Measurements from ENCODE around the gene SOX30.

SOX30 gene

GRCh38 chr5:157657516-157657915 is 5.3 kb upstream of the SOX30 start:
- Histone ChIP-seq H3K9me3 (ENCODE audit: insufficient read depth, low read length) (peaks cover 22% of the 10 kb centered on the region; the same call in 1 of the 2 replicates), H2AFZ (ENCODE audit: low read depth, low read length) (no peak overlapping the region), H3K4me3 (ENCODE audit: low read length) (no peak overlapping the region), H3K79me2 (ENCODE audit: low read length) (no peaks in the 10 kb centered on the region), H3K27ac (ENCODE audit: low read length) (no peak overlapping the region), H3K36me3 (replicated peaks; ENCODE audit: low read depth, low read length) (no peaks in the 10 kb centered on the region), H3K4me2 (ENCODE audit: low read length) (no peak overlapping the region), H3K9ac (ENCODE audit: low read length) (no peak overlapping the region), H3K27me3 (ENCODE audit: low read depth, low read length) (no peaks in the 10 kb centered on the region), H4K20me1 (ENCODE audit: insufficient read depth, low read length) (no peaks in the 10 kb centered on the region), H3K4me1 (ENCODE audit: low read length) (no peaks in the 10 kb centered on the region)
- TF ChIP-seq CTCF (IDR thresholded peaks at IDR 0.05; ENCODE audit: low read depth, low read length): no peak
- TF ChIP-seq EZH2phosphoT487 (IDR thresholded peaks at IDR 0.05; ENCODE audit: low read depth): no peak

GRCh38 chr5:157651623-157652376 is 438 bp downstream of the SOX30 start:
- H3K36me3 ChIP-seq (replicated peaks; ENCODE audit: low read depth, low read length): no peaks in the 10 kb centered on the region
- no peak overlapping the region for H3K4me3 ChIP-seq (ENCODE audit: low read length)
- H3K27ac ChIP-seq (ENCODE audit: low read length): no peak overlapping the region
- peaks cover 9% of the 10 kb centered on the region; the same call in 1 of the 2 replicates for H3K9me3 ChIP-seq (ENCODE audit: insufficient read depth, low read length)
- H3K4me1 ChIP-seq (ENCODE audit: low read length): no peaks in the 10 kb centered on the region
- H2AFZ ChIP-seq (ENCODE audit: low read depth, low read length): no peak overlapping the region
- H3K27me3 ChIP-seq (ENCODE audit: low read depth, low read length): no peaks in the 10 kb centered on the region
- H3K9ac ChIP-seq (ENCODE audit: low read length): no peak overlapping the region
- H3K79me2 ChIP-seq (ENCODE audit: low read length): no peaks in the 10 kb centered on the region
- TF ChIP-seq CTCF (IDR thresholded peaks at IDR 0.05; ENCODE audit: low read depth, low read length): no peak
- TF ChIP-seq EZH2phosphoT487 (IDR thresholded peaks at IDR 0.05; ENCODE audit: low read depth): no peak
- no peak overlapping the region for H3K4me2 ChIP-seq (ENCODE audit: low read length)
- no peaks in the 10 kb centered on the region for H4K20me1 ChIP-seq (ENCODE audit: insufficient read depth, low read length)

GRCh38 chr5:157650991-157651611 is 1.1 kb downstream of the SOX30 start:
- H2AFZ ChIP-seq (ENCODE audit: low read depth, low read length): no peak overlapping the region
- H3K4me3 ChIP-seq (ENCODE audit: low read length): no peak overlapping the region
- H3K79me2 ChIP-seq (ENCODE audit: low read length): no peaks in the 10 kb centered on the region
- no peak overlapping the region for H3K4me2 ChIP-seq (ENCODE audit: low read length)
- H3K36me3 ChIP-seq (replicated peaks; ENCODE audit: low read depth, low read length): no peaks in the 10 kb centered on the region
- no peaks in the 10 kb centered on the region for H3K27me3 ChIP-seq (ENCODE audit: low read depth, low read length)
- TF ChIP-seq EZH2phosphoT487 (IDR thresholded peaks at IDR 0.05; ENCODE audit: low read depth): no peak
- TF ChIP-seq CTCF (IDR thresholded peaks at IDR 0.05; ENCODE audit: low read depth, low read length): no peak
- 0 out of 2 replicates have a peak, but pooled peaks cover 4% of the 10 kb centered on the region for H3K9me3 ChIP-seq (ENCODE audit: insufficient read depth, low read length)
- H3K27ac ChIP-seq (ENCODE audit: low read length): no peak overlapping the region
- H3K9ac ChIP-seq (ENCODE audit: low read length): no peak overlapping the region
- no peaks in the 10 kb centered on the region for H4K20me1 ChIP-seq (ENCODE audit: insufficient read depth, low read length)
- H3K4me1 ChIP-seq (ENCODE audit: low read length): no peaks in the 10 kb centered on the region; the same call in 1 of the 2 replicates

GRCh38 chr5:157649101-157649500 is 3.1 kb downstream of the SOX30 start:
- H3K4me2 ChIP-seq (ENCODE audit: low read length): no peak overlapping the region
- TF ChIP-seq EZH2phosphoT487 (IDR thresholded peaks at IDR 0.05; ENCODE audit: low read depth) (no peak), CTCF (IDR thresholded peaks at IDR 0.05; ENCODE audit: low read depth, low read length) (no peak)
- H4K20me1 ChIP-seq (ENCODE audit: insufficient read depth, low read length): no peaks in the 10 kb centered on the region
- no peaks in the 10 kb centered on the region for H3K27me3 ChIP-seq (ENCODE audit: low read depth, low read length)
- H3K79me2 ChIP-seq (ENCODE audit: low read length): no peaks in the 10 kb centered on the region
- no peak overlapping the region for H3K4me3 ChIP-seq (ENCODE audit: low read length)
- no peak overlapping the region for H3K9ac ChIP-seq (ENCODE audit: low read length)
- no peaks in the 10 kb centered on the region for H3K9me3 ChIP-seq (ENCODE audit: insufficient read depth, low read length)
- no peak overlapping the region for H3K27ac ChIP-seq (ENCODE audit: low read length)
- H3K36me3 ChIP-seq (replicated peaks; ENCODE audit: low read depth, low read length): no peaks in the 10 kb centered on the region
- H3K4me1 ChIP-seq (ENCODE audit: low read length): no peaks in the 10 kb centered on the region; the same call in 1 of the 2 replicates
- H2AFZ ChIP-seq (ENCODE audit: low read depth, low read length): no peak overlapping the region

All from OCI-LY3 (cell line).